Tibial artery (tissue), 4 donors: ENCODE data around the gene IL19.
A peak's percentile ranks its signal among the peaks of the same experiment; 100 is the strongest.

Experiments used
- DNase-seq, 2 donors: peaks; one replicate each; pipeline ENCODE4 v3.0.0-alpha.2; 2019
- H3K27ac ChIP-seq, 2 donors: fragments of 200-600 bp; sonication (generic) in 1 of 2; 1 replicate in 1 of 2; 2 replicates in 1 of 2; pipeline ENCODE4 v1.5.1; 2018 to 2019; ENCODE audit warnings: mild to moderate bottlenecking in 1 of 2
- H3K27me3 ChIP-seq, 2 donors: fragments of 200-600 bp; sonication (generic) in 1 of 2; one replicate each; pipeline versions ENCODE4 v1.5.1 to v1.6.0; 2016 to 2019
- H3K36me3 ChIP-seq, 3 donors: fragments of 200-600 bp; sonication (generic) in 2 of 3; one replicate each; pipeline ENCODE4 v1.5.1; 2016 to 2019; ENCODE audit warnings: mild to moderate bottlenecking in 2 of 3
- H3K4me1 ChIP-seq, 4 donors: fragments of 200-600 bp; sonication (generic) in 2 of 4; 1 replicate in 3 of 4; 2 replicates in 1 of 4; pipeline ENCODE4 v1.5.1; 2016 to 2019
- H3K4me3 ChIP-seq, 2 donors: fragments of 200-600 bp; sonication (generic) in 1 of 2; 1 replicate in 1 of 2; 2 replicates in 1 of 2; pipeline ENCODE4 v1.5.1; 2018 to 2019; ENCODE audit warnings: mild to moderate bottlenecking in 2 of 2
- H3K9me3 ChIP-seq, 3 donors: fragments of 200-600 bp; sonication (generic) in 1 of 3; one replicate each; pipeline ENCODE4 v1.5.1; 2016 to 2019
- intact Hi-C: fragments of 100-400 bp; cut with DNase I; formaldehyde crosslinking; loops from one replicate; pipeline ENCODE4 v1.15.0; 2023; ENCODE audit warnings: low total_unique reads
- TF ChIP-seq, protein P1 (sequence below), 2 experiments: fragments of 200-600 bp in 1 of 2; fragments of 450-650 bp in 1 of 2; IDR thresholded peaks; one replicate each; pipeline ENCODE4 v1.5.1; 2017 to 2019; ENCODE audit warnings: antibody characterized with exemption in 2 of 2, mild to moderate bottlenecking in 1 of 2, moderate library complexity in 1 of 2

Gene IL19

DNA sequence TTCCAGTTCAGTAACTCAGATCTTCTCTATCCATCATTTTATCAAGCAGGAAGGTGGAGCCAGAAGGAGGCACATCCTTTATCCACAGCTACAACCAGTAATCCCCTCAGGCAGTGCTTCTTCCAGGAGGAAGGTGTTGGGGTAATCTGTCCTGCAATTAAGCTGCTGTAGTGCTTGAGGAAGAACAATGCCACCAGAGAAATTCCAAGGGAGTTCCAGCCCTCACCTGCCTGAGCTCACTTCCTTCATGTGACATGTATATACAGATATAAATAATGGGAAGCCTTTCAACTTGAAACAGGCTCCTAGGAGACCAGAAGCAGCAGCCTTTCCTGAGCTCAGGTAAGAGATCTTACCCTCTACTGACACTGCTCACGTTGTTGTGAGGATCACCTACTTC is 92.7 kb downstream of the IL19 start:
- no peak overlapping the region for H3K27ac ChIP-seq
- peaks cover 0 to 5% of the 10 kb centered on the region in 2 donors for H3K27me3 ChIP-seq
- no peaks in the 10 kb centered on the region for H3K9me3 ChIP-seq
- intact Hi-C loops = no loop called here
- no peak for DNase-seq
- H3K36me3 ChIP-seq = no peaks in the 10 kb centered on the region
- no peak overlapping the region for H3K4me3 ChIP-seq
- TF ChIP-seq, protein P1, sequence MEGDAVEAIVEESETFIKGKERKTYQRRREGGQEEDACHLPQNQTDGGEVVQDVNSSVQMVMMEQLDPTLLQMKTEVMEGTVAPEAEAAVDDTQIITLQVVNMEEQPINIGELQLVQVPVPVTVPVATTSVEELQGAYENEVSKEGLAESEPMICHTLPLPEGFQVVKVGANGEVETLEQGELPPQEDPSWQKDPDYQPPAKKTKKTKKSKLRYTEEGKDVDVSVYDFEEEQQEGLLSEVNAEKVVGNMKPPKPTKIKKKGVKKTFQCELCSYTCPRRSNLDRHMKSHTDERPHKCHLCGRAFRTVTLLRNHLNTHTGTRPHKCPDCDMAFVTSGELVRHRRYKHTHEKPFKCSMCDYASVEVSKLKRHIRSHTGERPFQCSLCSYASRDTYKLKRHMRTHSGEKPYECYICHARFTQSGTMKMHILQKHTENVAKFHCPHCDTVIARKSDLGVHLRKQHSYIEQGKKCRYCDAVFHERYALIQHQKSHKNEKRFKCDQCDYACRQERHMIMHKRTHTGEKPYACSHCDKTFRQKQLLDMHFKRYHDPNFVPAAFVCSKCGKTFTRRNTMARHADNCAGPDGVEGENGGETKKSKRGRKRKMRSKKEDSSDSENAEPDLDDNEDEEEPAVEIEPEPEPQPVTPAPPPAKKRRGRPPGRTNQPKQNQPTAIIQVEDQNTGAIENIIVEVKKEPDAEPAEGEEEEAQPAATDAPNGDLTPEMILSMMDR (IDR thresholded peaks at IDR 0.05) = no peak
- H3K4me1 ChIP-seq = no peaks in the 10 kb centered on the region

DNA sequence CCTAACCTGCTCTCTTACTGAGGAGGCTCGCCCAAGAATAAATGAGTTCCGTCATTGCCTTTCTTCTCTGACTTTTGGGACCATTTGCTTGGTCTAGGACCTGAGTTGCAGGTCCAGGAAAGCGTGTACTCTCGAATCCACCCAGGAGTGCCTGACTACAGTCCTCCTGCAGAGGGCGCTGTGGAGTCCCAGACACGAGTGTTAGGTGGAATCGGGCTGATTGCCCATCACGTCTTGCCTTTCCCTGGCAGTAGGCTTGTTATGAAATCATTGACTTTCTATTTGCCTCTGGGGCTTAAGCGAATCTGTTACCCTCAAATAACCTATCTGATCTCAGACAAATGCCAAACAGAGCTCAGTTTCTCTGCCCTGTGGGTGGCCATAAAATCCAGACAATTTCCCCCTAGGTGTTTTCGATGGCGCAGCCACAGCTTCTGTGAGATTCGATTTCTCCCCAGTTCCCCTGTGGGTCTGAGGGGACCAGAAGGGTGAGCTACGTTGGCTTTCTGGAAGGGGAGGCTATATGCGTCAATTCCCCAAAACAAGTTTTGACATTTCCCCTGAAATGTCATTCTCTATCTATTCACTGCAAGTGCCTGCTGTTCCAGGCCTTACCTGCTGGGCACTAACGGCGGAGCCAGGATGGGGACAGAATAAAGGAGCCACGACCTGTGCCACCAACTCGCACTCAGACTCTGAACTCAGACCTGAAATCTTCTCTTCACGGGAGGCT is 94.5 kb downstream of the IL19 start, which contains the start of gene IL20:
Gene IL20, plus strand, starts transcription at position 685 of the 733 bp plus-strand sequence. CDS start 230 bp downstream, outside the sequence.
- intact Hi-C loops = no loop called here
- peak; percentile 59 to 73 for DNase-seq
- TF ChIP-seq, protein P1 (IDR thresholded peaks at IDR 0.05) = peak; percentile 33 to 43
- Histone ChIP-seq H3K4me1 (no peaks in the 10 kb centered on the region), H3K9me3 (no peaks in the 10 kb centered on the region), H3K4me3 (no peak within 1 kb of the TSS), H3K27me3 (peaks cover 0 to 5% of the 10 kb centered on the region in 2 donors), H3K36me3 (no peaks in the 10 kb centered on the region), H3K27ac (no peak within 1 kb of the TSS)

DNA sequence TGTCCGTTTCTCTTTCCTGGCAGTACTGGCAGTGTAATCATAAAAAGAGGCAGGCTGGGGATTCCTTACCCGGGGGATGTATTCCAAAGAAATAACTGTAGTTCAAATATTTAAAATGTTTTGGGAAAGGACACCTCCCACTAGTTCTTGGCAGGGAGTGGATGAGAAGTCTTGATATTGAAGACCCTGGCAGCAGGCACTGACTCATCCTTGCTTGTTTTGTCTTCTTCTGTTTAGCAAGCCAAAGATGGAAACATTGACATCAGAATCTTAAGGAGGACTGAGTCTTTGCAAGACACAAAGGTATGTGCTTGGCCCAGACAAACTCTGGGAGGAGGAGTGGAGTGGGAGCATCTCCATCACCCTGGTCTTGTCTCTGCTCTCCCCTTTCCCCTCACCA is 95.5 kb downstream of the IL19 start:
- intact Hi-C loops = no loop called here
- TF ChIP-seq, protein P1 (IDR thresholded peaks at IDR 0.05) = no peak
- Histone ChIP-seq H3K4me1 (no peaks in the 10 kb centered on the region), H3K27ac (no peak overlapping the region), H3K36me3 (no peaks in the 10 kb centered on the region), H3K4me3 (no peak overlapping the region), H3K9me3 (no peaks in the 10 kb centered on the region), H3K27me3 (peaks cover 0 to 4% of the 10 kb centered on the region in 2 donors)
- no peak for DNase-seq

DNA sequence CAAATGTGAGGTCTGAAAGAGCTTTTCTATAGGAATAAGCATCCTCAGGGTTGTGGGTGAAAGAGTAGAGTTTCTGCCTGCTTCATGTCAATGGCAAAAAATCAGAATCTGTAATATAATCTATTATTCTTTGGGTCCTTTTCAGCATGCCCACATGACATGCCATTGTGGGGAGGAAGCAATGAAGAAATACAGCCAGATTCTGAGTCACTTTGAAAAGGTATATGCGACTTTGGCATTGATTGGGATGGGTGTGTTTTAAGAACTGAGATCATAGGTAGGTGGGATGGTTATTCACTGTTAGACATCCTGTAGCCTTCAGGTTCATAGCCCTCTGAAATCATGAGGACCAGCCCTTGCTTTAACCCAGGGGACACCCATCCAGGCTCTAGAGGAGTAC is 96.7 kb downstream of the IL19 start:
- Histone ChIP-seq H3K4me1 (no peaks in the 10 kb centered on the region), H3K27me3 (no peaks in the 10 kb centered on the region), H3K4me3 (no peak overlapping the region), H3K36me3 (no peaks in the 10 kb centered on the region), H3K27ac (no peak overlapping the region), H3K9me3 (no peaks in the 10 kb centered on the region)
- DNase-seq = no peak
- intact Hi-C loops = no loop called here
- TF ChIP-seq, protein P1 (IDR thresholded peaks at IDR 0.05) = no peak

DNA sequence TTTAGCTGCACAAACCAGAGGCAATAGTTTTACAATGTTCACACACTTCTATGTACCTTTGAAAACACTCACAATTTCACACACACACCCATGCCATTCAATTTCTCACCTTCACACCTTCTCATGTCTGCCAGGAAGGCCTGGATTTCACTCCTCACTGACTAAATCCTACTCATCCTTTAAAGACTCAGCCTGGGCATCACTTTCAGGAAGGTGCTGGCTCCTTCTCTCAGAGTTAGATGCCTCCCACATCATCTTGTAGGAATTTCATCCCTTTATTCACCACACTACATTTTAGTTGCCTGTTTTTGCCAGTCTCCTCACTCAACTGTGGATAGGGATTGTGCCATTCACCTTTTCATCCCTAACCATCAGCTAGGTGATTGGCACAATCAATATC is 97.1 kb downstream of the IL19 start:
- no peak for DNase-seq
- H3K4me3 ChIP-seq = no peak overlapping the region
- H3K4me1 ChIP-seq = no peaks in the 10 kb centered on the region
- intact Hi-C loops = no loop called here
- no peaks in the 10 kb centered on the region for H3K9me3 ChIP-seq
- no peaks in the 10 kb centered on the region for H3K36me3 ChIP-seq
- no peaks in the 10 kb centered on the region for H3K27me3 ChIP-seq
- H3K27ac ChIP-seq = no peak overlapping the region
- TF ChIP-seq, protein P1 (IDR thresholded peaks at IDR 0.05) = no peak
